RWPE1 (cell line): ENCODE results near the gene ADAMTS10.

Experiments
- CTCF ChIA-PET: fragments of 350-600 bp; sonication (Branson Sonifier 250); formaldehyde crosslinking; extraction: SDS; loops from one replicate; lab custom pipeline; 2021; lab: Yijun Ruan, JAX
- POLR2A ChIA-PET: fragments of 400-600 bp; formaldehyde crosslinking; extraction: SDS; loops from one replicate; lab custom pipeline; 2020; ENCODE audit warnings: antibody characterized with exemption; ENCODE audit not compliant: low non-redundant PET; lab: Yijun Ruan, JAX
- DNase-seq: peaks from one replicate; pipeline ENCODE4 v3.0.0; 2012; ENCODE audit warnings: low spot score
- H3K27ac ChIP-seq: fragments of 450-650 bp; 2 replicates; pipeline ENCODE4 v1.5.1; 2017
- CTCF ChIP-seq: fragments of 450-650 bp; conservative IDR thresholded peaks from 2 replicates; pipeline ENCODE4 v1.5.1; 2017; ENCODE audit warnings: low read depth, mild to moderate bottlenecking

ADAMTS10 gene

GRCh38 chr19:8544168-8544567 is 66.3 kb downstream of the ADAMTS10 start:
- TF ChIP-seq CTCF: no peak
- DNase-seq: no peak
- ChIA-PET POLR2A (no interaction called here), CTCF (interaction anchor here (1.2 kb wide), 1 partner anchor 37 kb away, joined by 3 read pairs; no protein-coding TSS in a partner anchor)
- H3K27ac ChIP-seq: no peak overlapping the region

GRCh38 chr19:8539621-8540149 is 70.8 kb downstream of the ADAMTS10 start:
- TF ChIP-seq CTCF: no peak
- no peak for DNase-seq
- CTCF ChIA-PET: no interaction called here
- no peak overlapping the region for H3K27ac ChIP-seq
- POLR2A ChIA-PET: no interaction called here

GRCh38 chr19:8537099-8537498 is 73.4 kb downstream of the ADAMTS10 start:
- DNase-seq: no peak
- ChIA-PET POLR2A (no interaction called here), CTCF (no interaction called here)
- no peak for TF ChIP-seq CTCF
- H3K27ac ChIP-seq: no peak overlapping the region

- H3K27ac ChIP-seq: no peak overlapping the region
- no peak for TF ChIP-seq CTCF
- DNase-seq: no peak
- ChIA-PET POLR2A (no interaction called here), CTCF (no interaction called here)
Observed at GRCh38 chr19:8536282-8536681, 74.2 kb downstream of the ADAMTS10 start.

- ChIA-PET POLR2A (no interaction called here), CTCF (interaction anchor here (0.6 kb wide), 1 partner anchor 81 kb away, joined by 4 read pairs; no protein-coding TSS in a partner anchor)
- TF ChIP-seq CTCF: no peak
- no peak for DNase-seq
- no peak overlapping the region for H3K27ac ChIP-seq
Observed at GRCh38 chr19:8532225-8532624, 78.3 kb downstream of the ADAMTS10 start.

GRCh38 chr19:8531470-8531869 is 79.0 kb downstream of the ADAMTS10 start:
- H3K27ac ChIP-seq: no peak overlapping the region
- DNase-seq: no peak
- TF ChIP-seq CTCF: no peak
- CTCF ChIA-PET: interaction anchor here (0.7 kb wide), 1 partner anchor 33 kb away, joined by 5 read pairs; no protein-coding TSS in a partner anchor
- POLR2A ChIA-PET: no interaction called here
